GM21825 (cell line): ENCODE data around the gene F9.
"Not testable (repeated sequence)": the region's sequence is repeated elsewhere in the genome, so short reads cannot be mapped to it uniquely, and the experiment has no call there.

Experiments used
- ATAC-seq: cut with Tn5 transposase; IDR thresholded peaks from one replicate; pipeline ENCODE4 v1.9.1; 2021; ENCODE audit warnings: mild to moderate bottlenecking, moderate library complexity; ENCODE audit not compliant: unreplicated experiment

Gene F9

DNA sequence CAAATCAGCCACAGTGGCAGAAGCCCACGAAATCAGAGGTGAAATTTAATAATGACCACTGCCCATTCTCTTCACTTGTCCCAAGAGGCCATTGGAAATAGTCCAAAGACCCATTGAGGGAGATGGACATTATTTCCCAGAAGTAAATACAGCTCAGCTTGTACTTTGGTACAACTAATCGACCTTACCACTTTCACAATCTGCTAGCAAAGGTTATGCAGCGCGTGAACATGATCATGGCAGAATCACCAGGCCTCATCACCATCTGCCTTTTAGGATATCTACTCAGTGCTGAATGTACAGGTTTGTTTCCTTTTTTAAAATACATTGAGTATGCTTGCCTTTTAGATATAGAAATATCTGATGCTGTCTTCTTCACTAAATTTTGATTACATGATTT, at the start of gene F9:
Gene F9 (plus strand): TSS at position 190 of the 400 bp plus-strand sequence. CDS start 26 bp downstream, at position 216.
- ATAC-seq: no peak

DNA sequence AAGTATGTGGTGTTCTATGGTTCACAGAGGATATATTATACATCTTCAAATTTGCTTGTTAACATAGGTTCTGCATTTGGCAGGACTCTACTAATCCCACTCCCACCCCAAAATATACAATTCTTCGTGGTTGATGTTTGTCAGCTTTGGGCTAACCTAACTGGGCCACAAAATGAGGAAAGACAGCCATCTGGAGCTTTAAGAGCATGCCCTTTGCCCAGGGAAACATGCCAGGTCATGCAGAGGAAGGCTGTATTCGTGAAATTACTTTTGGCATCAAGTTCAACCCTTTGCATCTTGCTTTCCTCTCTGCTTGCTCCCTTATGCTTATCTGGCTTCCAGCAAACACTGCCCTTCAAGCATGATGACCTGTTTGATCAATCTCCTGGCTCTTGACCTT, 46.8 kb upstream of the F9 start:
- ATAC-seq: no peak

DNA sequence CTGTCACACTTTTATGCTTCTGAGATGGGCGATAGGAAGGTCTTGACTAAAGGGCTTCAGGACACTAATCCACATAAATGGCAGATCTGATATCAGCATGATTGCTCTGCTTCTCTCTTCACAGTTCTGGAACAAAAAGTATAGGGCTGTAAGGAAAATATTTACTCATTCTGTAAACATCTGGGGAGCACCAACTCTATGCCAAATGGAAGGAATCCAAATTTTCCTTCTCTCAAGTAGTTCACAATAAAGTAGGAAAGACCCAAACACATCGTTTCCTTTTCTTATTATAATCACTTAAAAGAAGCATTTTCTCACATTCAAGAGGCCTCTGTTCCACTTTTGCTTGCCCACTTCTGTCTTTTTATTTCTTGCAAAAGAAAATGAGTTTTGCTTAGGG, 45.9 kb upstream of the F9 start:
- ATAC-seq: no peak

DNA sequence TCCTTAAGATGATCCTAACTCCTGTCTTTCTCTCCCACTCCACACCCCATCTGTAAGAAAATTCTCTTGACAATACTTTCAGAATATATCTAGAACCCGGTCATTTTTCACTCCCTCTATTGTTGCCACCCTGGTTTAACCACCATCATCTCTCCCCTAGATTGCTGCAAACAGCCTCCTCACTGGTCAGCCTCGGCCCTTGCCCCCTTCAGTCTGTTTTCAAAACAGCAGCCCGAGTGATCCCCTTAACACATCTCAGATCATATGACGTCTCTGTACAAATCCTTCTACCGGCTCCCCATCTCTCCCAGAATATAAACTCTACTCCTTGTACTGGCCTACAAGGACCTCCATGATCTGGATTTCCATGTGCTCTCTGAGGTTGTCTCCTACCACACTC, 35.2 kb upstream of the F9 start:
- no peak for ATAC-seq

DNA sequence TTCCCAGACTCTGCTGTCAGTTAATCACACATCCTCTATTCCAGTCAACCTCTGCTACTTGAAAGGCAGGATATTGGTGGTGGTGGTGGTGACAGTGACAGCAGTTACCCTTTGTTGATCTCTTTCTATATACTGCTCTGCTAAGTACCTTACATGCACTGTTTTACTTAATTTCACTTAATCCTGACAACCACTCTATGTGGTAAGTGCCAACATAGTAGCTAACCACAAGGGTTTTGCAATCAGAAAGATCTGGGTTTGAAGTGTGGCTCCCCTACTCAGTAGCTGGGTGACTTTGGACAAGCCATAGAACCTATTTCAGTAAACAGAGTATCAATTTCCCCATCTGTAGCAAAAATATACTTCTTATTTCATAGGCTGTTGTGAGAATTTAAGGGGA, 24.2 kb upstream of the F9 start:
- no peak for ATAC-seq

DNA sequence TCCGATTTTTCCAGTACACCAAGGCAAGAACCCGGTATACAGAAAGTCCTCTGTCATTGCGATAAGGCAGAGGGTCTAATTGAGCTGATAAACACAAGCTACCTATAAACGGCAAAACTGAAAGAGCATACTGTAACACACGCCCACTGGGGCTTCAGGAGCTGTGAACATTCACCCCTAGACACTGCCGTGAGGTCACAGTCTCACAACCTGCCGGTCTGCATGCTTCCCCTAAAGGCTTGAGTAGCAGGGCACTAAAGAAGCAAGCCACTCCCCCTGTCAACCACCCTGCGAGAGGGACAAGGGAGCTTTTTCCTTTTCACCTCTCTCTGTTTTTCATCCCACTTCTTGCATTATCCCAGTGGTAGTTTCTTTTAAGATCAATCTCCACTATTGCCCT, 22.4 kb upstream of the F9 start:
- ATAC-seq: no peak

DNA sequence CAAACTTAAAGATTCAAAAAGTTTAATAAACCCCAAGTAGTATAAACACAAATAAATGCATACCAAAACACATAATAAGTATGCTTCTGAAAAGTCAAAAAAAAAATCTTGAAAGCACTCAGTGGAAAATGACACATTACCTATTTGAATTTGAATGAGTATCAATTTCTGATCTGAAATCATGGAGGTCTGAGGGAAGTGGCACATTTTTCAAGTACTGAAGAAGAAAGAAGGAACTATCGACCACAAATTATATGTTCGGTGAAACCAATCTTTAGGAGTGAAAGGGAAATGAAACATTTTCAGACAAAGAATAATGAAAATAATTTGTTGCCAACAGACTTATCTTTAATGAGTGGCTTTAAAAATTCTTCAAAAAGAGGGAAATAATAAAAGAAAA, 12.1 kb upstream of the F9 start:
- no peak for ATAC-seq

DNA sequence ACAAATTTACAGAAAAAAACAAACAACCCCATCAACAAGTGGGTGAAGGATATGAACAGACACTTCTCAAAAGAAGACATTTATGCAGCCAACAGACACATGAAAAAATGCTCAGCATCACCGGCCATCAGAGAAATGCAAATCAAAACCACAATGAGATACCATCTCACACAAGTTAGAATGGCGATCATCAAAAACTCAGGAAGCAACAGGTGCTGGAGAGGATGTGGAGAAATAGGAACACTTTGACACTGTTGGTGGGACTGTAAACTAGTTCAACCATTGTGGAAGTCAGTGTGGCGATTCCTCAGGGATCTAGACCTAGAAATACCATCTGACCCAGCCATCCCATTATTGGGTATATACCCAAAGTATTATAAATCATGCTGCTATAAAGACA, 1.7 kb upstream of the F9 start:
- not testable (repeated sequence) for ATAC-seq

DNA sequence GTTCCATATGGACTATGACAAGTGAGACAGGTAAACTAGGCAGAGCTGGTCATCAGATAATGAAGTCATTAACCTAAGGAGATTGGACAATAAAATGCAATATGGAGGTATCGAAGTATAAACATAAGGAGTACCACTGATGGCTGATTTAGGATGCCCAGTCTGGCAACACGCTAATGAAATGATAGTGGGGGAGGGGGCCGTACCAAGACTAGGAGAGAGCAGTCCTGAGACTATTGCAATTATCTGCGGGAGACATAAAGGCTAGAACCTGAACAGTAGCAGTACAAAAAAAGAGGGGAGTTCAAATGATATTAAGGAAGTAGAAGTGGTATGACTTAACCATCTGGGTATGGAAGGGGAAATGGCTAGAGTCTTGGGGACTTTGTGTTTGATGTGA, 2.3 kb downstream of the F9 start:
- ATAC-seq: no peak

DNA sequence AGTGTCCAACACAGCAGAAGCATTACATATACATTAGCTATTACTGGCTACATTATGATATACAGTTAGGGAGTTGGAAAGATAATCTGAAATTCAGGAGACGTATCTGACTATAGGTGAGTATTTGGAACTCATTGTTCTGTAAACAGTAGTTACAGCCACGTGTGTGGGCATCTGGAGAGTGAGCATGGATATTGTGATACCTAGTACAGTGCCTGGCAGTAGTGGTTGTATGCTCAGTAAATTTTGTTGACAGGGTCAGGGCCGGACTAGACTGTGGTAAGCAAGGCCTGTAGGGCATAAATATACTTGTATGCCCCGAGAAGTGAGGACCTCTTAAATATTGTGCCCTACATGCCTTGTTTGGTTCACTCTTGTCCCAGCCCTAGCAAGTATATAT, 2.9 kb downstream of the F9 start:
- ATAC-seq: no peak

DNA sequence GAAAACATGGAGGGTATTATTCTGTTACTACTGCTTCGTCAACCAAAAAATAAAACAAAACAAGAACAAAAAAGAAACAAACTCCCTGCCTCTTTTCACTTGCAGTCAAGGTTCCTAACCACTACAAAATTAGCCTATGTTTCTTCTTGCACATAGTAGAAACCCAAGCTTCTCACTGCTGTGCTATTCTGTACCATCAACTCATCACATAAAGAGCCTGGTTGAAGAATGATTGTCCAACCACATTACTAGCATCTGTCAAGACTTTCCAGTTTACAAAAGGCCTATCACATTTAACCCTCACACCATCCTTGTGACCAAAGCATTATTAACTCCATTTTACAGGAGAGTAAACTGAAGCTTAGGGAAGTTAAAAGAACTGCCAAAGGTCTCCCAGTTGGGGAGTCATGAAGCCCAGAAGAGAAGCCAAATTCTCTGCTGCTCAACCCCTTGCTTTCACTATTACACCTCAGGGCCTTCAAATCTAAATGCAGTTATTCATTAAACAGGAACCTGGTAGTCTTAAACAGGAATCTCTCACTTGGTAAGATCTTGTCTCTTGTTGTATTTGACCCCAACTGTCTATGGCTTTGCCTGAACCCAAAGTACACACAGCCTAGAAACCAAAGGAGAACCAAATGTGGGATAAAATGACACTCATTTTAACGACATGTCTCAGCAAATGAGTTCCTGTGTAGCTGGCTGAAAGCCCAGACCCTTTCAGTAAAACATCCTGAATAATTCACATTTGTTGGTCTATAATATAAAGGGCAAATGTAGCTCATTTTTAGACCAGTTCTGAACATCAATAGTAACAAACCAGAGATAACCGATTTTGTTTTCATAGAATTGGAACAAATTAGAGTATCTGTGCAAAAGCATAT, 8.6 kb downstream of the F9 start:
- peak; percentile 88 for ATAC-seq

DNA sequence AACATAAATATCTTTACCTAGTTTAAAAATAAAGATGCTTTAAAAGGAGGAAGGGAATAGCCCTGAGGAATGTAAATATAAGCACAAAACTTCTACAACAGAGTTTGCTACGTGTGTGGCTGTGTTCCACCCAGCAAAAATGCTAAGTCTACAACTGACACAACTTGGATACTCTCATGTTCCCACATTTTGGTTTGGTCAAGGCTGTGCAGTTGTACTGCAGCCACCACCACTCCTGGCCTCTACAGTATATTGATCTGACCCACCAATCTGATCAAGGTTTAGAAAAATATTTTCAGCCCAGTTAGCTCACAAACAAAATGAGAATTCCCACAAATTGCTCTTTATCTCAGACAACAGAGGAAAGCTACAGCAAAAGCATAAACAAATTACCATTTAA, 12.1 kb downstream of the F9 start:
- no peak for ATAC-seq

DNA sequence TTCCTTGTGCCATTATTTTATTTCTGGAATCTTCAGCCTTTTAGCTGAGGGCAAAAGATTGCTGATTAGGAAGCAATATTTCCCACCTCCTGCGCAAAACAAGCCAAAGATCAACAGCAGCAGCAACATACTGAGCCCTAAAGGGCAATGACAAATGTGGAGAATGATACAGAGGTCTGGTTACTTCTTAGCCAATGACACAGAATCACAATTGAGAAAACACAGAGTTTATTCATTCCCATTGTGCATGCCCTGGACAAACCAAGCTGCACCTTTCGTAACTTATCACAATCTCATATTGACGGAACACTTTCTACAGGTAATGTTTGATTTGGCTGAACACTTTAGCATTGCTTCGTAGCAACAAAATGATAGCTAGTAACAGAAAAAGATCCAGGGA, 13.4 kb downstream of the F9 start:
- ATAC-seq: no peak

DNA sequence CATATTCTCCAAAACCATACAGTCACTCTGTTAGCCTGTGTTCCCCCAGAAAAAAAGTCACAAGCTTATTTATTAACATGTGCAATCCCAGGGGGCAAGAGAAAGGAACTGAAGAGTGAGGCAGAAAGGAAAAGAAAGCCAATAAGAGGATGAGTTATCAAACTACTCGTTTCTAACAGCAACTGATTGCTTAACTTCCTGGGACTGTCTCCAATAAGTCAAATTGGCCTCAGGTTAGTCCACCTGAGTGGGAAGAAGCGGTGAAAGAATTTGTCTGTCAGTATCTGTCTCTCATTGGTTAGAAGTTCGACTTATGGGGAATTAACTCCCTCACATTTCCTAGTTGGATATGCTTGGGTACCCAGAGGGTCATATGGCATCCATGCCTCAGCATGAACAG, 14.1 kb downstream of the F9 start:
- ATAC-seq: no peak

DNA sequence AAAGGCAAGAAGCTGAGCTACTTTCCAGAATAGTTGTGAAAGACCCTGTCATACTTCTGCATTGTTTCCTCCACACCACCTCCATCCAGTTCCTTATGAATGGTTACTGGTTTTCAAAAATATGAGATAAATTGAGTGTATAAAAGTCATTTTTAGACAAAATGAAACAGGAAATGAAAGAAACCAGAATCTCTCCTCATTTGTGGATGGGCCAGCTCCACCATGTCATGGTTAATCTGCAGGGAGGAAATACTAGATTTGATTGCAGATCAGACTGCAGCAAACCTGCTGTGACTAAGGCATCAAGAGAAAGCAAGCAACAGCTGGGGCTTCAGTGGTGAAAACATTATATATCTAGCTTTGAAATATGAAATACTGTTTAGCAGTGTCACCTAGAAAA, 23.8 kb downstream of the F9 start:
- ATAC-seq: peak; percentile 15

DNA sequence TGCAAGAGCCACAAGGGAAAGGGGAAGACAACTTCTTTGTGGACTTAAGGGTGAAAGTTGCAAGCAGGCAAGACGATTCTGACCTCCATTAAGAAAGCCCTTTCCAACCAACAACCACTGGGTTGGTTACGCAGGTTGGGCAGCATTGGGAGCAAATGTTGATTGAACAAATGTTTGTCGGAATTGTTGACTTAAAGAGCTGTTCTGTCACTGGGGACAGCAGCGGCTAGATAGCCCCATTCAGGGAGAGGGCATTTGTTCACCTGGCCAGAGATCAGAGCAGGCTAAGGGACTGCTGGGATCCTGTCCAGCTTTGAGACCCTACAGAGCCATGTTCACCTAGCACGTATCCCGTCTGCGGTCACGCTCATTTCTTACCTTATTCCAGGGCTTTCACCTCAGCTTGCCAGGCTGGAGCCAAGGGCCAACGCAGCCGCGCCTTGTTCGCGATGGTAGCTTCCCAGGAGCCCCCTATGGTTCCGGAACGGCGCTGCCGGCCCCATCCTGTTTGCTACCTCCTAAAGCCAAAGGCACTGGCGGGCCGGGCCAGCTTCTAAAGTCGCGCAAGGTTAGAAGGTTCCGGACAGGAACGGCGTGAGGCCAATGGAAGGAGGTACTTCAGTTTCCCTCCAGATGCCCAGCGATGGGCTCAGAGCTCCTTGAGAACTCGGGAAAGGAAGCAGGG, 24.6 kb downstream of the F9 start:
- no peak for ATAC-seq

DNA sequence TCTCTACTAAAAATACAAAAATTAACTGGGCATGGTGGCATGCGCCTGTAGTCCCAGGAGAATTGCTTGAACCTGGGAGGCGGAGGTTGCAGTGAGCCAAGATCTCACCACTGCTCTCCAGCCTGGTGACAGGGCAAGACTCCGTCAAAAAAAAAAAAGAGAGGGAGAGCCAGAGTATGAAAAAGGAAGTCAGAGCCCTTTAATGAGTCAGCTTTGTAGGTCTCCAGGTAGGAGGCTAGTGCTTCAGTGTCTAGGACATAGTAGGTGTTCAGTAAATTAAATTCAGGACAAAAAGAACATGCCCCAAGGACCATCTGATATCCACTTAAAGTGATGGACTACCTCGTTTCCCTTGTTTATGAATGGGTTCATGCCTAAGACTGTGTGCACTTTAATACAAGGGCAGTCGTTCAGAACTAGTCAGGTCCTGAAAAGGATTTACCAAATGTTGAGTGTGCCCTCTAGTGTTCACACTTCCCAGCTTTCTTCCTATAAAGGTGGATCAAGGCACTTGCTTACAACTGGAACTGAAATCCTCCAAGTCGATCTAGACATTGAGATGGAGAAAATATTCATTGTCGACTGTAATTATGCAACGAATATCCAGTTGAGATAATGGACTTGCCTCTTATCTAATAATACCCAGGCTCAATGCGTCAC, 29.0 kb downstream of the F9 start:
- peak; percentile 85 for ATAC-seq

DNA sequence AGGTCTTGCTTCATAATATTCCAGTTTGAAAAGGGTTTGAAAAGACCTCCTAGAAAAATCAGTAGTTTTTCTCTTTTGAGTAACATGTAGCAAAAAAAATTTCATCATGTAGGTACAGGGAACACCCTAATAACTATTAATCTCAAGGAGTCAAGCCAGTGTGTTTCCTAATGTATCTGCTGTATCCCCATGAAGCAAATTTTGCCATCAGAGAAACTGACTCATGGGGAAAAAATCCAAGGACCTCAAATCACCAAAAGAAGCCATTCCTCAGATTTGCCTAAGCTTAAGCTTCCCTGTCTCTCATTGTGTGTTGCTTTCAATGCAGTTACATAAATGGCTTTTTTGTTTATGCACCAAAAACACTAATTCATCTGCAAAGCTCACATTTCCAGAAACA, 29.7 kb downstream of the F9 start:
- no peak for ATAC-seq

DNA sequence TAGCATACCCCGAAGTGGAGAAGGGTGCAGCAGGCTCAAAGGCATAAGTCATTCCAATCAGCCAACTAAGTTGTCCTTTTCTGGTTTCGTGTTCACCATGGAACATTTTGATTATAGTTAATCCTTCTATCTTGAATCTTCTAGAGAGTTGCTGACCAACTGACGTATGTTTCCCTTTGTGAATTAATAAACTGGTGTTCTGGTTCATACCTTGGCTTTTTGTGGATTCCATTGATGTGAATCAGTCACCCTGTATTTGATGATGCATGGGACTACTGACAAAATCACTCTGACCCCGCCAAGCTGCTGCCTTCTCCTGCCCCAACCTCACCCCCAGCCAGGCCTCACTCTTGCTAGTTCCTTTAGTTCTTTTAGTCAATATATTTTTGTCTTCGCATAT, 32.7 kb downstream of the F9 start:
- ATAC-seq: no peak

DNA sequence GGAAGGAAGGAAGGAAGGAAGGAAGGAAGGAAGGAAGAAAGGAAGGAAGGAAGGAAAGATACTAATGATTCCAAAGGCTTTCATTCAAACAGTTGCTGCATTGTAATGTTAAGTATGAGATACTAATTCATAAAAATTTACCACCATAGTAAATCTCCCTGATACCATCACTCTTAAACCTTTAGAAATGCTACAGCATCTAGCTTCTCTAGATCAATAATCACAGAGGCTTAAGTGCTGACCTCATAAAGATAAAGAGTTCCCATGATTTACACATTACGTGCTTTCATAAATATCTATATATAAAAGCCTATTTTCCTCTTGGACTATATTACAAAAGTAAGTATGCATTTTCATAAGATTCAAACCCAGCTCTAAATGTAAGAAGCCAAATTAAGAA, 36.4 kb downstream of the F9 start:
- ATAC-seq: no peak

DNA sequence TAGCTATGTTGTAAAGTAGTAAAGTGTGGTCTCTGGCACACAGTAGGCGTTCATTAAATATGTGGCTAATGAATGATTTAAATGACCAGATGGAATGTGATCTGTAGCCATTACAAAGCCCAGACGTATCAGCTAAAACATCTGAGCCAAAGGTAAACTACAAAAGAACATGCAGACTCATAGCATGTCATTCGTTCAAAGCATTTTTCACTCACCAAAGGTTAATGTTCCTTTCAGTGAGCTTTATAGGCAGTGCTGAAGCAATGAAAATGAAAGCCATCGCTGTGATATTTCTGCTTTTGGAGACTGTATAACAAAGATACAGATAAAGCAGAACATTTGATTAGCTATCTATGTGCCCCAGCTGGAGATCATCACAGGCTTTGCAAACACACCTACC, 50.5 kb downstream of the F9 start:
- no peak for ATAC-seq

DNA sequence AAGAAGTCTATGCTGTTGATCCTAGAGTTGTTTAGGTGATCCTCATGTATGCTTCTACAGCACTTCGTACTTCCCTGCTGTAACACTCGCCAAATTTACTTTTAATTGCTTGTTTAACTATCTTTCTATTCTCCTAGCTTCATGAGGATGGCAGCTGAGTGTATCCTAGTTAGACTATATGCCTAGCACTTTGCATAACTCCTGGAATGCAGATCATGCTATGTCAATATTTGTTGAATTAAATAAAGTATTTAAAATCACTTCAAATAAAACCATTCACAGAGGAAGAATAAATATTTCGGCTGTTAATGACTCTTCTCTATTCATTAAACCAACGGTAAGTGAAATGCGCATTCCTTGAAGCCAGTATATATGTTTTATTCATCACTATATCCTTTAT, 55.1 kb downstream of the F9 start:
- ATAC-seq: no peak
